ENCODE data around the gene SMYD3. TPM values are rescaled to one million over a fixed set of nuclear protein-coding genes. Genes with fewer than 3 reads are reported as not detected.

The SMYD3 gene
- total RNA-seq, 4 donors from 2014 or later, result 8.4 to 25.7 (median 14.4) TPM

GRCh38 chr1:246544001-246544400 lies 36.9 kb upstream of the SMYD3 start:
- DNase-seq (ENCODE audit: low spot score in 2 of 2), result no peak
- TF ChIP-seq CTCF (IDR thresholded peaks at IDR 0.05) (no peak), POLR2A (IDR thresholded peaks at IDR 0.05) (no peak)
- no peak overlapping the region for H3K4me3 ChIP-seq (ENCODE audit: low read depth, poor library complexity, severe bottlenecking)
- intact Hi-C loops (cut with DNase I; ENCODE audit: low total_unique reads), result no loop called here
- WGBS, 2 donors, result 87 to 97% methylated on average over 1 of the region's 1 CpG

- H3K4me3 ChIP-seq (ENCODE audit: low read depth, poor library complexity, severe bottlenecking), result no peak overlapping the region
- no peak for TF ChIP-seq CTCF (IDR thresholded peaks at IDR 0.05)
- no peak for TF ChIP-seq POLR2A (IDR thresholded peaks at IDR 0.05)
- 87 to 91% methylated on average over 7 of the region's 7 CpGs for WGBS, 2 donors
- DNase-seq (ENCODE audit: low spot score in 2 of 2), result no peak
- intact Hi-C loops (cut with DNase I; ENCODE audit: low total_unique reads), result no loop called here
Measured at GRCh38 chr1:246540738-246541491, 33.8 kb upstream of the SMYD3 start.

GRCh38 chr1:246537887-246538286 lies 30.8 kb upstream of the SMYD3 start:
- 86 to 90% methylated on average over 3 of the region's 3 CpGs for WGBS, 2 donors
- TF ChIP-seq POLR2A (IDR thresholded peaks at IDR 0.05), result no peak
- TF ChIP-seq CTCF (IDR thresholded peaks at IDR 0.05), result no peak
- intact Hi-C loops (cut with DNase I; ENCODE audit: low total_unique reads), result no loop called here
- H3K4me3 ChIP-seq (ENCODE audit: low read depth, poor library complexity, severe bottlenecking), result no peak overlapping the region
- DNase-seq (ENCODE audit: low spot score in 2 of 2), result peak in 1 of 2 donors; percentile 58

GRCh38 chr1:246537441-246537840 lies 30.4 kb upstream of the SMYD3 start:
- WGBS, 2 donors, result 73 to 78% methylated on average over 7 of the region's 7 CpGs
- TF ChIP-seq CTCF (IDR thresholded peaks at IDR 0.05) (no peak), POLR2A (IDR thresholded peaks at IDR 0.05) (no peak)

GRCh38 chr1:246534114-246534513 lies 27.0 kb upstream of the SMYD3 start:
- no peak overlapping the region for H3K4me3 ChIP-seq (ENCODE audit: low read depth, poor library complexity, severe bottlenecking)
- intact Hi-C loops (cut with DNase I; ENCODE audit: low total_unique reads), result no loop called here
- no peak for TF ChIP-seq CTCF (IDR thresholded peaks at IDR 0.05)
- no peak for TF ChIP-seq POLR2A (IDR thresholded peaks at IDR 0.05)
- DNase-seq (ENCODE audit: low spot score in 2 of 2), result no peak
- 70 to 81% methylated on average over 1 of the region's 1 CpG for WGBS, 2 donors

More at GRCh38 chr1:246537441-246537840, 30.4 kb upstream of the SMYD3 start:
- H3K4me3 ChIP-seq (ENCODE audit: low read depth, poor library complexity, severe bottlenecking), result no peak overlapping the region
- intact Hi-C loops (cut with DNase I; ENCODE audit: low total_unique reads), result no loop called here
- peak in 1 of 2 donors; percentile 48 for DNase-seq (ENCODE audit: low spot score in 2 of 2)
